NCI-H69 (cell line): ENCODE measurements around the gene NDOR1.

Source experiments
- DNase-seq: peaks from one replicate; lab custom pipeline; 2025; lab: John Stamatoyannopoulos, UW

The NDOR1 gene

GRCh38 chr9:137167747-137168572, 37.5 kb upstream of the NDOR1 start:
- peak; percentile 74 for DNase-seq

- peak; percentile 74 for DNase-seq
These were observed 37.0 kb upstream of the NDOR1 start for GRCh38 chr9:137168573-137168903.

- DNase-seq, result peak; percentile 96
These were observed 36.3 kb upstream of the NDOR1 start for GRCh38 chr9:137168904-137169856.

GRCh38 chr9:137169896-137170358, 35.6 kb upstream of the NDOR1 start, which contains the start of gene LRRC26:
Gene LRRC26, minus strand, starts transcription at chr9:137170051. Its CDS starts 108 bp downstream, at chr9:137169943.
- DNase-seq, result no peak

GRCh38 chr9:137170486-137171148, 34.9 kb upstream of the NDOR1 start:
- DNase-seq, result no peak

GRCh38 chr9:137171149-137171900, 34.2 kb upstream of the NDOR1 start:
- DNase-seq, result no peak

- no peak for DNase-seq
These were observed 32.4 kb upstream of the NDOR1 start for GRCh38 chr9:137172901-137173795.

GRCh38 chr9:137173796-137174664, 31.5 kb upstream of the NDOR1 start:
- DNase-seq, result no peak

- peak; percentile 76 for DNase-seq
These were observed 30.7 kb upstream of the NDOR1 start for GRCh38 chr9:137174722-137175293.

GRCh38 chr9:137175345-137175961, 30.0 kb upstream of the NDOR1 start:
- DNase-seq, result no peak

GRCh38 chr9:137176302-137177182, 29.0 kb upstream of the NDOR1 start:
- DNase-seq, result peak; percentile 75

GRCh38 chr9:137178201-137178938, 27.1 kb upstream of the NDOR1 start:
- DNase-seq, result no peak

GRCh38 chr9:137178939-137179630, 26.4 kb upstream of the NDOR1 start:
- no peak for DNase-seq

- no peak for DNase-seq
These were observed 25.7 kb upstream of the NDOR1 start for GRCh38 chr9:137179761-137180160.

GRCh38 chr9:137180491-137180890, 25.0 kb upstream of the NDOR1 start:
- DNase-seq, result no peak

GRCh38 chr9:137181680-137182079, 23.8 kb upstream of the NDOR1 start:
- no peak for DNase-seq
